ENCODE measurements around the gene ZNF684.
"Not testable (repeated sequence)": the region's sequence is repeated elsewhere in the genome, so short reads cannot be mapped to it uniquely, and the experiment has no call there.

Gene ZNF684

GRCh38 chr1:40531381-40532061 is at the start of gene ZNF684:
Gene ZNF684 (plus strand): TSS chr1:40531637. CDS start chr1:40533167, 1,530 bp downstream.
- peak; percentile 86 for DNase-seq (ENCODE audit: low spot score)
- H3K4me1 Mint-ChIP-seq (ENCODE audit: low read depth), result peaks cover 17% of the 10 kb centered on the region
- peaks cover 5% of the 10 kb centered on the region for H3K27me3 Mint-ChIP-seq (ENCODE audit: low read depth)
- H3K36me3 Mint-ChIP-seq (ENCODE audit: low read depth), result peaks cover 20% of the 10 kb centered on the region
- peak within 1 kb of the TSS; percentile 96 for H3K4me3 Mint-ChIP-seq
- H3K9me3 Mint-ChIP-seq, result peaks cover 33% of the 10 kb centered on the region
- peak within 1 kb of the TSS; percentile 89 for H3K27ac Mint-ChIP-seq

GRCh38 chr1:40495315-40495903 is 36.0 kb upstream of the ZNF684 start:
- peaks cover 64% of the 10 kb centered on the region for H3K36me3 Mint-ChIP-seq (ENCODE audit: low read depth)

GRCh38 chr1:40502651-40503050 is 28.8 kb upstream of the ZNF684 start:
- not testable (repeated sequence) for H3K4me1 Mint-ChIP-seq (ENCODE audit: low read depth); DNase-seq (ENCODE audit: low spot score); H3K4me3 Mint-ChIP-seq; H3K27ac Mint-ChIP-seq; H3K27me3 Mint-ChIP-seq (ENCODE audit: low read depth)
- Mint-ChIP-seq H3K9me3 (peaks cover 71% of the 10 kb centered on the region), H3K36me3 (ENCODE audit: low read depth) (peaks cover 38% of the 10 kb centered on the region)

More at GRCh38 chr1:40495315-40495903, 36.0 kb upstream of the ZNF684 start:
- DNase-seq (ENCODE audit: low spot score), result no peak
- Mint-ChIP-seq H3K9me3 (peaks cover 73% of the 10 kb centered on the region), H3K27ac (no peak overlapping the region), H3K4me1 (ENCODE audit: low read depth) (no peaks in the 10 kb centered on the region), H3K27me3 (ENCODE audit: low read depth) (no peaks in the 10 kb centered on the region), H3K4me3 (no peak overlapping the region)

DNA sequence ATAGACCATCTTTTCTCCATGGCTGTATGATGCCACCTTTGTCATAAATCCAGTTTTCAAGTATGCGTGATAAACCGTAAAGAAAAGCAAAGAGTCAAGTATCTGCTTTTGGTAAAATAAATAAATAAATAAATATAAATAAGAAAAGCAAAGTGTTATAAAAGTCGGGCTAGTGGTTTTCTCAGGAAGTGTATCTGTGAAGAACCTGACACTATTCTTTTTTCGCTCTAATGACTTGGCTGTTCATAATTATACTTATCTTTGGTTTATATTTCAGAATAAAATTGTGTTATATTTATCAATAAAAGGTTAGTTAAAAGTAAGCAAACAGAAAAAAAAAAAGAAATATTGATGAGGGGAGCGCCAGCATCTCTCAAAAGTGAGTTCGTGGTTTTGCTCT is 23.5 kb upstream of the ZNF684 start:
- peak overlapping the region; percentile 74 for H3K27ac Mint-ChIP-seq
- no peak for DNase-seq (ENCODE audit: low spot score)
- H3K4me1 Mint-ChIP-seq (ENCODE audit: low read depth), result peaks cover 7% of the 10 kb centered on the region
- H3K4me3 Mint-ChIP-seq, result peak overlapping the region; percentile 92
- no peaks in the 10 kb centered on the region for H3K27me3 Mint-ChIP-seq (ENCODE audit: low read depth)
- H3K9me3 Mint-ChIP-seq, result peaks cover 54% of the 10 kb centered on the region
- H3K36me3 Mint-ChIP-seq (ENCODE audit: low read depth), result peaks cover 46% of the 10 kb centered on the region

- Mint-ChIP-seq H3K27ac (peak within 1 kb of the TSS; percentile 74), H3K9me3 (peaks cover 47% of the 10 kb centered on the region), H3K4me1 (ENCODE audit: low read depth) (peaks cover 7% of the 10 kb centered on the region), H3K36me3 (ENCODE audit: low read depth) (peaks cover 48% of the 10 kb centered on the region), H3K4me3 (peak within 1 kb of the TSS; percentile 92), H3K27me3 (ENCODE audit: low read depth) (no peaks in the 10 kb centered on the region)
- DNase-seq (ENCODE audit: low spot score), result peak; percentile 86
These were observed 22.8 kb upstream of the ZNF684 start, which contains the start of gene EXO5 for GRCh38 chr1:40508375-40509341. Gene EXO5 (plus strand): TSS chr1:40508767. CDS start chr1:40514545, 5,778 bp downstream.

DNA sequence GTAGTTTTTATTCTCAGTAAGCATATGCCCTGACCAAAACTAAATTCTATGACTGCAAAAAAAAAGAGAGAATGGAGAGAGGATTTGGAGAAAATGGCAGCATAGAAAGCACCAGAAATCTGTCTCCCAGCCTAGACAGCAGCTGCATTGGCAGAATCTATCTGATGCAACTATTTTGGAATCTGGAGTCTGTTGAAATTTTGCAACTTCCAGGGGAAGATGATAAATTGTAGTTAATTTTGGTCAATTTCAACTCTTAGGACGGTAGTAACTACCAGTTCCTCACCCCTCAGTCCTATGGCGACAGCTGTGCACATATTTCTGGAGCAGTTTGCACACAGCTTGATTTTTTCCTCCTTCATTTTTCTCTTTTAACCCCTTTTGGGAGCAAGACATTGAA is 11.9 kb upstream of the ZNF684 start:
- Mint-ChIP-seq H3K27ac (no peak overlapping the region), H3K4me3 (no peak overlapping the region), H3K36me3 (ENCODE audit: low read depth) (peaks cover 27% of the 10 kb centered on the region), H3K9me3 (peaks cover 71% of the 10 kb centered on the region), H3K27me3 (ENCODE audit: low read depth) (no peaks in the 10 kb centered on the region), H3K4me1 (ENCODE audit: low read depth) (no peaks in the 10 kb centered on the region)
- no peak for DNase-seq (ENCODE audit: low spot score)

- no peak for DNase-seq (ENCODE audit: low spot score)
- H3K27ac Mint-ChIP-seq, result peak overlapping the region; percentile 89
- peaks cover 20% of the 10 kb centered on the region for H3K36me3 Mint-ChIP-seq (ENCODE audit: low read depth)
- peak overlapping the region; percentile 96 for H3K4me3 Mint-ChIP-seq
- H3K27me3 Mint-ChIP-seq (ENCODE audit: low read depth), result peaks cover 5% of the 10 kb centered on the region
- H3K4me1 Mint-ChIP-seq (ENCODE audit: low read depth), result peaks cover 17% of the 10 kb centered on the region
- H3K9me3 Mint-ChIP-seq, result peaks cover 38% of the 10 kb centered on the region
These were observed 579 bp upstream of the ZNF684 start for GRCh38 chr1:40530735-40531380.

GRCh38 chr1:40532062-40532389 is 589 bp downstream of the ZNF684 start:
- Mint-ChIP-seq H3K27ac (peak overlapping the region; percentile 89), H3K36me3 (ENCODE audit: low read depth) (peaks cover 23% of the 10 kb centered on the region), H3K9me3 (peaks cover 33% of the 10 kb centered on the region), H3K4me3 (peak overlapping the region; percentile 96), H3K27me3 (ENCODE audit: low read depth) (peaks cover 5% of the 10 kb centered on the region), H3K4me1 (ENCODE audit: low read depth) (peaks cover 17% of the 10 kb centered on the region)
- DNase-seq (ENCODE audit: low spot score), result no peak

DNA sequence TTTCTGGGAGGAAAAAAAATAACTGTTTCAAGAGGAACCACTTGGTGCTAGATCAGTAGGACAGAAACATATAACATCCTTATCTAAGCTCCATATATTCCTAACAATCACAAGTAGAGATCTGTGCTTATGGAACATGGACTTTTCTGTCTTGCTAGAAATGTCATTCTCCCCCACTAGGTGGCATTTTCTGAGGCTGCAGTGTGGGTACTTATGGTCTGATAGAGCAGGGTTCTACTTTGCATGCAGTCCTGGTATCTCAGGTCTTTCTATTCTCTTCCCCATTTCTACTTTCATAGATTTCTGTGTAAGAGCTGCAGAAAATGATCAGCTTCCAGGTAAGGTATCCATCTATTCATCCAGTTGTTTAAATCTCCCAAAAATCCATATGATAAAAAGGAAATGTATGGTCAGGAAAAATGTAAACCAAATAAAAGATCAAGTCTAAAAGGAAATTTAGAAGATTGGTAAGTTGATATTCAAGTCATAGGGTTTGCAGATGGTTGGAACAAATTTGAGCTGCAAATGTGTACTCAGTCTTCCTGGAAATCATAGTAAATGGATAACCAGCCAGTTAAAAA is 1.5 kb downstream of the ZNF684 start:
- DNase-seq (ENCODE audit: low spot score), result no peak
- Mint-ChIP-seq H3K36me3 (ENCODE audit: low read depth) (peaks cover 24% of the 10 kb centered on the region), H3K4me1 (ENCODE audit: low read depth) (peaks cover 17% of the 10 kb centered on the region), H3K27ac (peak overlapping the region; percentile 14), H3K4me3 (peak overlapping the region; percentile 96), H3K27me3 (ENCODE audit: low read depth) (peaks cover 5% of the 10 kb centered on the region), H3K9me3 (peaks cover 29% of the 10 kb centered on the region)

- Mint-ChIP-seq H3K4me3 (no peak overlapping the region), H3K27ac (no peak overlapping the region), H3K4me1 (ENCODE audit: low read depth) (peaks cover 17% of the 10 kb centered on the region), H3K36me3 (ENCODE audit: low read depth) (peaks cover 26% of the 10 kb centered on the region), H3K9me3 (peaks cover 18% of the 10 kb centered on the region), H3K27me3 (ENCODE audit: low read depth) (peaks cover 5% of the 10 kb centered on the region)
- DNase-seq (ENCODE audit: low spot score), result no peak
These were observed 3.2 kb downstream of the ZNF684 start for GRCh38 chr1:40534589-40534988.

DNA sequence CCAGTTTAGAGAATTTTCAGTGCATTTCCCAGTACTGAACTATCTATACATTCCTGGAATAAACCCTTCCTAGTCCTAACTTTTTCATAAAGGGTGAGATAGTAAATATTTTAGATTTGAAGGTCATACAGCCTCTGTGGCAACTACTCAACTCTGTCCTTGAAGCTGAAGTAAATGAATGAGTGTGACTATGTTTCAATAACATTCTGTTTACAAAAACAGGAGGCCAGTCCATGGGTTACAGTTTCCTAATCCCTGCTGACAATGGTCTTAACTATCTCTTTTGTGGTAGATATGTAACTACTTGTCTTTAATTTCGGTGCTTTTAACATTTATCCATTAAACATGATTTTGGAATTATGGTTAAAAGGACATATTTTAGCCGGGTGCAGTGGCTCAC is 4.3 kb downstream of the ZNF684 start:
- Mint-ChIP-seq H3K4me1 (ENCODE audit: low read depth) (peaks cover 17% of the 10 kb centered on the region), H3K36me3 (ENCODE audit: low read depth) (peaks cover 36% of the 10 kb centered on the region), H3K9me3 (peaks cover 10% of the 10 kb centered on the region), H3K27me3 (ENCODE audit: low read depth) (no peaks in the 10 kb centered on the region), H3K4me3 (no peak overlapping the region), H3K27ac (no peak overlapping the region)
- no peak for DNase-seq (ENCODE audit: low spot score)

GRCh38 chr1:40539338-40539737 is 7.9 kb downstream of the ZNF684 start:
- H3K4me1 Mint-ChIP-seq (ENCODE audit: low read depth), result no peaks in the 10 kb centered on the region
- peaks cover 13% of the 10 kb centered on the region for H3K9me3 Mint-ChIP-seq
- H3K27me3 Mint-ChIP-seq (ENCODE audit: low read depth), result no peaks in the 10 kb centered on the region
- peaks cover 50% of the 10 kb centered on the region for H3K36me3 Mint-ChIP-seq (ENCODE audit: low read depth)
- H3K27ac Mint-ChIP-seq, result no peak overlapping the region
- no peak for DNase-seq (ENCODE audit: low spot score)
- no peak overlapping the region for H3K4me3 Mint-ChIP-seq

GRCh38 chr1:40546957-40547356 is 15.5 kb downstream of the ZNF684 start:
- Mint-ChIP-seq H3K4me3 (no peak overlapping the region), H3K4me1 (ENCODE audit: low read depth) (no peaks in the 10 kb centered on the region), H3K27ac (no peak overlapping the region), H3K9me3 (peaks cover 41% of the 10 kb centered on the region), H3K27me3 (ENCODE audit: low read depth) (no peaks in the 10 kb centered on the region), H3K36me3 (ENCODE audit: low read depth) (peaks cover 46% of the 10 kb centered on the region)
- no peak for DNase-seq (ENCODE audit: low spot score)
